C4-2B (cell line): ENCODE results near the gene USP30.

Experiments
- H3K27ac ChIP-seq: fragments of 450-650 bp; 2 replicates; pipeline ENCODE4 v1.5.1; 2017
- ZFX ChIP-seq: fragments of 450-650 bp; IDR thresholded peaks from 2 replicates; pipeline ENCODE4 v1.6.1; 2017
- TF ChIP-seq, protein P1 (sequence below): fragments of 450-650 bp; conservative IDR thresholded peaks from 2 replicates; pipeline ENCODE4 v1.5.1; 2017; ENCODE audit warnings: mild to moderate bottlenecking

USP30 gene

DNA sequence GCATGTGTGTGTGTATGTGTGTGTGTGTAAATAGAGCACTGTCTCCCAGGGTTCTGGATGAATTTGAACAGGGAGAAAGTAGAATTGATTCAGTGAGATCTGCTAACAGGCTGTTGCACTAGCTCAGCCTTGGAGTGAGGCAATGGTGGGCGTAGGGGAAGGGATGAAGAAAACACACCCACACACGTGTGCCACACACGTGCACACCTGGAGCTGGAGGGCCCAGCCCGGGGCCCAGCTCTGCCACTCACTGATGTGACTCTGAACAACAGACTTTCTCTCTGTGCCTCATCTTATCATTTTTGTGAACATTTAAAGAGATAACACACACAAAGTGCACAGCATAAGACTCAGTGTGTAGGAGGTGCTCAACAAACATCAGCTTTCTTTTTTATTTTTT is 68.2 kb downstream of the USP30 start:
- TF ChIP-seq, protein P1, sequence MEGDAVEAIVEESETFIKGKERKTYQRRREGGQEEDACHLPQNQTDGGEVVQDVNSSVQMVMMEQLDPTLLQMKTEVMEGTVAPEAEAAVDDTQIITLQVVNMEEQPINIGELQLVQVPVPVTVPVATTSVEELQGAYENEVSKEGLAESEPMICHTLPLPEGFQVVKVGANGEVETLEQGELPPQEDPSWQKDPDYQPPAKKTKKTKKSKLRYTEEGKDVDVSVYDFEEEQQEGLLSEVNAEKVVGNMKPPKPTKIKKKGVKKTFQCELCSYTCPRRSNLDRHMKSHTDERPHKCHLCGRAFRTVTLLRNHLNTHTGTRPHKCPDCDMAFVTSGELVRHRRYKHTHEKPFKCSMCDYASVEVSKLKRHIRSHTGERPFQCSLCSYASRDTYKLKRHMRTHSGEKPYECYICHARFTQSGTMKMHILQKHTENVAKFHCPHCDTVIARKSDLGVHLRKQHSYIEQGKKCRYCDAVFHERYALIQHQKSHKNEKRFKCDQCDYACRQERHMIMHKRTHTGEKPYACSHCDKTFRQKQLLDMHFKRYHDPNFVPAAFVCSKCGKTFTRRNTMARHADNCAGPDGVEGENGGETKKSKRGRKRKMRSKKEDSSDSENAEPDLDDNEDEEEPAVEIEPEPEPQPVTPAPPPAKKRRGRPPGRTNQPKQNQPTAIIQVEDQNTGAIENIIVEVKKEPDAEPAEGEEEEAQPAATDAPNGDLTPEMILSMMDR: no peak
- no peak for TF ChIP-seq ZFX
- no peak overlapping the region for H3K27ac ChIP-seq

DNA sequence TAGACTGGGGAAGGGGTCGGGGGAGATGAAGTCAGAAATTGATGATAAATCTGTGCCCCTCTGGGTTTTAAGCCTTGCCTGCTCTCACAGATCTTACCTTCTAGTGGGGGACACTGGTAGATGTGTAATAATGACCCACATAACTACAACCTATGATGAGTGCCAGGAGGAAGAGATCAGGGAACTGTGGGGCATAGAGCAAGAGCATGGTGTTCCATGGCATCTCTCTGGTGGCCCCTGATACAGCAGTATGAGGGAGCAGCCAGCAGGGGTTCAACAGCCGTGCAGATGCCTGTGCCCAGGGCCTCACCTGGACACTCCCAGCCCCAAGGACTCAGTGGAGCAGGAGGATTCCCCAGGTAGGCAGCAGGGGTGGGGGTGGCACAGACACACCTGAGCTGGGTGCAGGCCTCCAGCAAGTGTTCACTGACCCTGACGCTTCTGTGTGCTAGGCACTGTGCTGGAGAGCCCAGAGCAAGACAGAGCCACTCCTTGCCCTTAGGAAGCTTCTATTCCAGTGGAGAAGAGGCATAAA is 69.0 kb downstream of the USP30 start:
- no peak for TF ChIP-seq ZFX
- TF ChIP-seq, protein P1: no peak
- no peak overlapping the region for H3K27ac ChIP-seq

DNA sequence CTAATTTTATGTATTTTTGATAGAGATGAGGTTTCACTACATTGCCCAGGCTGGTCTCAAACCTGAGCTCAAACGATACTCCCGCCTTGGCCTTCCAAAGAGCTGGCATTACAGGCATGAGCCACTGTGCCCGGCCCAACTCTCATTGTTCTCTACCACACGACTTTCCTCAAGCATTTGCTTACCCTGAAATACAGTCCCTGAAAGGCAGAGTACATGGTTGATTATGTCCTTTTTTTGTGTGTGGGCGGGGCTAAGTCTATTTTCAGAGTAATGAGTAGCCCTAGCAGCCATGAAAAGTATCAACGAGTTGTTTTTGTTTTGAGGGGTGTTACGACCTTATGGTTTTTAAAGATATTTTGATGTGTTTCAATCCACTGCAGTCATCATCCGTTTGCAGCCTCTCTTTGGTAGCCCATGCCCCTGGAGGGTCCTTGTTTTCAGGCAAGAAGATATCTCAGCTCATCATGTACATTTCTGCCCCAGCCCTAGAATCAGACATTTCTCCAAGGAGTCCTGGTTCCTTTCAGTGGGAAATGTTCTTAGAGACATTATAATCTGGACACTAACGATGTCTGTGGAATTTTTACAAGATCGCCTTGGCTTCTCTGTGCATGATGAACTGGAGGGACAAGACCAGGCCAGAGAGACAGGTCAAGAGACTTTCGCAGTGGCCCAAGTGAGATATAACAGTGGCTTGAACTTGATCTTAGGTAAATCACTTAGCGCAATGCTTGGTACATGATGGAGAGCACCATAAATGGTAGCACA is 72.7 kb downstream of the USP30 start:
- TF ChIP-seq ZFX: no peak
- TF ChIP-seq, protein P1: no peak
- no peak overlapping the region for H3K27ac ChIP-seq

DNA sequence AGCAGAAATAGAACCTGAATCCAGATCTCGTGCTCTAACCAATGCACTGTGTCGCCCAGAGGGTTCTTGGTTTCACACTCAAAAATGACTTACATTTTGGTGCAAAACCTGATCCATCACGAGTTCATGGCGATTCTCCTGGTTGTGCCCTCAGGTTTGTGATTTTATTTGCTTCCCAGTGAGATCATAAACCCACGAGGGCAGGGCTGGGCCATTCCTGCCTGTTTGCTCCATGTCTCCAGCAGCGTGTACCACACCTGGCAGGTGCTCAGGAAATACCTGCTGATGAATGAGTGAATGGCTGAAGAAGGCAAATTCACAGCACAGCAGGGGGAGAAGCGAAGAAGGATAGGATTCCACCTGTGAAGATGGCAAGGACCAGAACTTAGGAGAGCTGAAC is 73.4 kb downstream of the USP30 start:
- H3K27ac ChIP-seq: no peak overlapping the region
- TF ChIP-seq, protein P1: no peak
- no peak for TF ChIP-seq ZFX

DNA sequence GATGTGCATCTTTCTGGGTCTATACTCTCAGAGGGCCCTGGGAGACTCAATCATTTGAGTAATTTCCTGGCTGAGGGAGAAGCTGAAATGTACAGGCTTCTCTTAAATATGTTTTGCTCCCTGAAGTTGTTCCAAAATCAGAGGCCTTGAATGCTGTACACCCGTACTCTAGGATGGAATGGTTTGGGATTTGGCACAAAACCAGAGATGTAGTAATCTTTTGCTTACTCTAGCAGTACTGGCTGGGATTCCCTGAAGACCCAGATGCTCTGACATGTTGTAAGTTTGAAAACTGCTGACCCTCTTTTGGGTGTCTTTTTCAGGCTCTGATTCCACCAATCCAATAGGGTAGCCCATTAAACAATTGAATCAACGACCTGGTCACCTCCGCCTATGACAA is 74.4 kb downstream of the USP30 start:
- TF ChIP-seq, protein P1: no peak
- no peak for TF ChIP-seq ZFX
- H3K27ac ChIP-seq: no peak overlapping the region

DNA sequence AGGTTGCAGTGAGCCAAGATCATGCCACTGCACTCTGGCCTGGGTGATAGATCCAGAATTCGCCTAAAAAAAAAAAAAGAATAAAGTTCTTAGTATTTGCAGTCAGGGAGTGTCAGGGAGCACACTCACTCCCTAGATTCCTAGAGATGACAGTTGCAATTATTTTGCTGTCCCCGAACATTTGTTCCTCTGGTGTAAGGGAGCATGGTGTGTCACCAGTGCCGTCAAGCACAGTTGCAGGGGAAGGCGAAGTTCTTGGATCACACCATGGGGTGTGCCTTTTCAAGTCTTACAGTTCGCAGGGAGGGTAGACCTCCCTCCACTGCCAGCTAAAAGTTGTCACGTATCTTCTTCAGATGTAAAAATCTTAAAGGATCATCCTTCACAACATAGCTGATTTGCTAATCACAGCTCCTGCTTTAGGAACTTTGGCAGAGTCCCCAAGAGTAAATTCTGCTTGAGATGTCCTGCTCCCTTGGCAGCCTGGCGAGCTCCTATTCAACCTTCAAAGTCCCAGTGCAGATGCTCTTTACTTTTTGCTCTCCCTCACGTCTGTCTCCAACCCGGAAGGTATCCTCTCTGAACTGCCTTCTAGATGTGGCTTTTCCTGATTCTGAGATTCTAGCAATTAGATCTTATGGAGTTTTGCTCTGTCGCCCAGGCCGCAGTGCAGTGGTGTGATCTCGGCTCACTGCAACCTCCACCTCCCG is 75.3 kb downstream of the USP30 start:
- no peak for TF ChIP-seq ZFX
- TF ChIP-seq, protein P1: no peak
- H3K27ac ChIP-seq: no peak overlapping the region
